Caco-2 (cell line): Measurements from ENCODE around the gene ZDHHC14. TPM values are rescaled to one million over a fixed set of nuclear protein-coding genes. Genes with fewer than 3 reads are reported as not detected.

Source experiments
- BruUV-seq: library from RNA; stranded (reverse); fragments of 400-500 nt; replicated peaks from 2 replicates; lab custom pipeline; 2021; lab: Mats Ljungman, UMichigan
- CTCF ChIA-PET: fragments of 300-600 bp; sonication (Branson Sonifier 250); formaldehyde crosslinking; loops from one replicate; lab custom pipeline; 2022; ENCODE audit warnings: antibody characterized with exemption; lab: Charles Lee
- POLR2A ChIA-PET: fragments of 300-600 bp; sonication (Branson Sonifier 250); formaldehyde crosslinking; loops from one replicate; lab custom pipeline; 2022; ENCODE audit warnings: antibody characterized with exemption; lab: Charles Lee
- DNase-seq, 2 experiments: peaks; one replicate each; pipeline versions ENCODE4 v3.0.0 to v3.0.0-alpha.2; 2020 to 2022
- H3K27me3 ChIP-seq: replicated peaks from 2 replicates; pipeline ENCODE4 v1.6.0; 2011; ENCODE audit warnings: low read length; ENCODE audit not compliant: control insufficient read depth, insufficient read depth
- H3K36me3 ChIP-seq: 2 replicates; pipeline ENCODE4 v1.5.1; 2011; ENCODE audit warnings: low read length; ENCODE audit not compliant: control insufficient read depth, insufficient read depth
- H3K4me1 ChIP-seq: fragments of 250-450 bp; sonication (Bioruptor Pico); 2 replicates; pipeline ENCODE4 v1.5.1; 2020; ENCODE audit warnings: mild to moderate bottlenecking
- H3K4me3 ChIP-seq: 2 replicates; pipeline ENCODE4 v1.5.1; 2011; ENCODE audit warnings: low read depth, mild to moderate bottlenecking, control low read depth, low read length
- H3K9me3 ChIP-seq: fragments of 250-450 bp; sonication (Bioruptor Pico); 2 replicates; pipeline ENCODE4 v1.5.1; 2020; ENCODE audit warnings: mild to moderate bottlenecking, moderate library complexity
- H3K27ac Mint-ChIP-seq: one replicate; pipeline ENCODE4 v1.8.0; 2022; ENCODE audit warnings: mixed read lengths; ENCODE audit not compliant: unreplicated experiment
- H3K27me3 Mint-ChIP-seq: one replicate; pipeline ENCODE4 v1.8.0; 2022; ENCODE audit warnings: mixed read lengths; ENCODE audit not compliant: insufficient read depth, unreplicated experiment
- H3K36me3 Mint-ChIP-seq: one replicate; pipeline ENCODE4 v1.8.0; 2022; ENCODE audit warnings: mild to moderate bottlenecking, mixed read lengths; ENCODE audit not compliant: insufficient read depth, unreplicated experiment
- H3K4me1 Mint-ChIP-seq: one replicate; pipeline ENCODE4 v1.8.0; 2022; ENCODE audit warnings: low read depth, mixed read lengths; ENCODE audit not compliant: unreplicated experiment
- H3K4me3 Mint-ChIP-seq: one replicate; pipeline ENCODE4 v1.8.0; 2022; ENCODE audit warnings: mild to moderate bottlenecking, moderate library complexity, mixed read lengths; ENCODE audit not compliant: unreplicated experiment
- H3K9me3 Mint-ChIP-seq: one replicate; pipeline ENCODE4 v1.8.0; 2022; ENCODE audit warnings: mixed read lengths; ENCODE audit not compliant: unreplicated experiment
- CTCF ChIP-seq, 2 experiments: fragments of 200-600 bp in 1 of 2; IDR thresholded peaks; 1 replicate in 1 of 2; 2 replicates in 1 of 2; pipeline versions ENCODE4 v1.5.1 to v1.8.0; 2011 to 2022; ENCODE audit warnings: antibody characterized with exemption in 1 of 2, control low read depth in 1 of 2, inconsistent platforms in 1 of 2, low read depth in 1 of 2, low read length in 1 of 2, mild to moderate bottlenecking in 1 of 2, moderate library complexity in 1 of 2; ENCODE audit not compliant: insufficient read depth in 1 of 2, severe bottlenecking in 1 of 2, unreplicated experiment in 1 of 2
- intact Hi-C: fragments of 100-400 bp; cut with micrococcal nuclease; formaldehyde crosslinking; loops from one replicate; pipeline ENCODE4 v1.10.0; 2022; ENCODE audit not compliant: unreplicated experiment
- total RNA-seq: library from RNA; stranded (reverse); gene quantifications from 2 replicates; pipeline ENCODE4 v1.2.3, GENCODE V29; 2022

Gene ZDHHC14
- total RNA-seq, 1 experiment from 2014 or later = 22.1 TPM

- intact Hi-C loops = no loop called here
- Histone ChIP-seq H3K9me3 (no peaks in the 10 kb centered on the region), H3K36me3 (0 out of 2 replicates have a peak, but pooled peaks cover 2% of the 10 kb centered on the region), H3K4me1 (no peaks in the 10 kb centered on the region), H3K27me3 (no peaks in the 10 kb centered on the region), H3K4me3 (no peak overlapping the region)
- no peak overlapping the region for H3K4me3 Mint-ChIP-seq
- CTCF ChIA-PET = no interaction called here
- peaks cover 32% of the 10 kb centered on the region for H3K36me3 Mint-ChIP-seq
- DNase-seq = no peak
- TF ChIP-seq CTCF (IDR thresholded peaks at IDR 0.05; ENCODE audit: insufficient read depth in 1 of 2, low read depth in 1 of 2, low read length in 1 of 2, severe bottlenecking in 1 of 2, unreplicated experiment in 1 of 2) = no peak
- no peaks in the 10 kb centered on the region for H3K27me3 Mint-ChIP-seq
- H3K27ac Mint-ChIP-seq = no peak overlapping the region
- POLR2A ChIA-PET = no interaction called here
- no TSS peak for BruUV-seq
- no peaks in the 10 kb centered on the region for H3K9me3 Mint-ChIP-seq
- peaks cover 12% of the 10 kb centered on the region for H3K4me1 Mint-ChIP-seq
Measured at GRCh38 chr6:157609117-157609516, 228.1 kb downstream of the ZDHHC14 start.

- 0 out of 2 replicates have a peak, but pooled peaks cover 2% of the 10 kb centered on the region for H3K36me3 ChIP-seq
- intact Hi-C loops = no loop called here
- no peaks in the 10 kb centered on the region for H3K4me1 ChIP-seq
- H3K4me3 Mint-ChIP-seq = no peak overlapping the region
- H3K27me3 ChIP-seq = no peaks in the 10 kb centered on the region
- peaks cover 32% of the 10 kb centered on the region for H3K36me3 Mint-ChIP-seq
- H3K27ac Mint-ChIP-seq = no peak overlapping the region
- peaks cover 12% of the 10 kb centered on the region for H3K4me1 Mint-ChIP-seq
- POLR2A ChIA-PET = no interaction called here
- TF ChIP-seq CTCF (IDR thresholded peaks at IDR 0.05; ENCODE audit: insufficient read depth in 1 of 2, low read depth in 1 of 2, low read length in 1 of 2, severe bottlenecking in 1 of 2, unreplicated experiment in 1 of 2) = no peak
- no peaks in the 10 kb centered on the region for H3K9me3 Mint-ChIP-seq
- no peak for DNase-seq
- CTCF ChIA-PET = no interaction called here
- no peak overlapping the region for H3K4me3 ChIP-seq
- no peaks in the 10 kb centered on the region for H3K9me3 ChIP-seq
- BruUV-seq = no TSS peak
- no peaks in the 10 kb centered on the region for H3K27me3 Mint-ChIP-seq
Measured at GRCh38 chr6:157609556-157609955, 228.6 kb downstream of the ZDHHC14 start.

GRCh38 chr6:157610451-157610999 is 229.5 kb downstream of the ZDHHC14 start:
- H3K27me3 Mint-ChIP-seq = no peaks in the 10 kb centered on the region
- intact Hi-C loops = no loop called here
- H3K27ac Mint-ChIP-seq = no peak overlapping the region
- no TSS peak for BruUV-seq
- H3K36me3 Mint-ChIP-seq = peaks cover 28% of the 10 kb centered on the region
- H3K36me3 ChIP-seq = 0 out of 2 replicates have a peak, but pooled peaks cover 2% of the 10 kb centered on the region
- H3K4me3 Mint-ChIP-seq = no peak overlapping the region
- no peak for TF ChIP-seq CTCF (IDR thresholded peaks at IDR 0.05; ENCODE audit: insufficient read depth in 1 of 2, low read depth in 1 of 2, low read length in 1 of 2, severe bottlenecking in 1 of 2, unreplicated experiment in 1 of 2)
- ChIA-PET CTCF (no interaction called here), POLR2A (no interaction called here)
- no peaks in the 10 kb centered on the region for H3K9me3 Mint-ChIP-seq
- H3K9me3 ChIP-seq = no peaks in the 10 kb centered on the region
- no peak for DNase-seq
- no peaks in the 10 kb centered on the region for H3K4me1 ChIP-seq
- H3K4me3 ChIP-seq = no peak overlapping the region
- H3K27me3 ChIP-seq = no peaks in the 10 kb centered on the region
- H3K4me1 Mint-ChIP-seq = peaks cover 12% of the 10 kb centered on the region
